OCI-LY1 (cell line): ENCODE data around the gene TRIM39.

ENCODE experiments used
- H2AFZ ChIP-seq: fragments of 200-600 bp; sonication (generic), shearing (Covaris generic); 2 replicates; pipeline ENCODE4 v1.6.0; 2014; ENCODE audit warnings: antibody characterized with exemption, mild to moderate bottlenecking, low read length
- H3F3A ChIP-seq: fragments of 200-600 bp; sonication (generic), shearing (Covaris generic); 2 replicates; pipeline ENCODE4 v1.6.0; 2014; ENCODE audit warnings: mild to moderate bottlenecking, antibody characterized with exemption, low read length, moderate library complexity; ENCODE audit not compliant: insufficient read depth
- H3K27ac ChIP-seq: fragments of 200-600 bp; sonication (generic); 2 replicates; pipeline ENCODE4 v1.5.1; 2014; ENCODE audit warnings: low read length, mixed run types, mild to moderate bottlenecking, low read depth; ENCODE audit not compliant: poor library complexity, severe bottlenecking
- H3K27me3 ChIP-seq: fragments of 200-600 bp; sonication (generic); 2 replicates; pipeline ENCODE4 v1.6.0; 2014; ENCODE audit warnings: antibody characterized with exemption, mild to moderate bottlenecking, low read length, moderate library complexity; ENCODE audit not compliant: insufficient read depth
- H3K36me3 ChIP-seq: fragments of 200-600 bp; sonication (generic); 2 replicates; pipeline ENCODE4 v1.6.1; 2014; ENCODE audit warnings: mild to moderate bottlenecking, antibody characterized with exemption, low read length, moderate library complexity, mixed read lengths; ENCODE audit not compliant: insufficient read depth
- H3K4me1 ChIP-seq: fragments of 200-600 bp; sonication (generic); 2 replicates; pipeline ENCODE4 v1.5.1; 2014; ENCODE audit warnings: mild to moderate bottlenecking, low read length, moderate library complexity; ENCODE audit not compliant: insufficient read depth, severe bottlenecking
- H3K4me2 ChIP-seq: fragments of 200-600 bp; sonication (generic), shearing (Covaris generic); 2 replicates; pipeline ENCODE4 v1.6.1; 2014; ENCODE audit warnings: low read length
- H3K4me3 ChIP-seq: fragments of 200-600 bp; sonication (generic); 2 replicates; pipeline ENCODE4 v1.5.1; 2014; ENCODE audit warnings: low read length, low read depth, mild to moderate bottlenecking, mixed read lengths; ENCODE audit not compliant: poor library complexity, severe bottlenecking
- H3K79me2 ChIP-seq: fragments of 200-600 bp; shearing (Covaris generic); 2 replicates; pipeline ENCODE4 v1.6.1; 2016; ENCODE audit warnings: mixed run types, low read length, mixed read lengths; ENCODE audit not compliant: insufficient read depth
- H3K9ac ChIP-seq: fragments of 200-600 bp; sonication (generic), shearing (Covaris generic); 2 replicates; pipeline ENCODE4 v1.6.1; 2014; ENCODE audit warnings: mild to moderate bottlenecking, low read length, mixed read lengths
- H3K9me2 ChIP-seq: fragments of 200-600 bp; sonication (generic), shearing (Covaris generic); 2 replicates; pipeline ENCODE4 v1.6.1; 2014; ENCODE audit warnings: low read depth, mild to moderate bottlenecking, low read length, mixed read lengths
- H3K9me3 ChIP-seq: fragments of 200-600 bp; shearing (Covaris generic); 2 replicates; pipeline ENCODE4 v1.6.1; 2014; ENCODE audit warnings: low read length, mixed read lengths
- H4K20me1 ChIP-seq: fragments of 200-600 bp; sonication (generic), shearing (Covaris generic); 2 replicates; pipeline ENCODE4 v1.6.0; 2016; ENCODE audit warnings: mild to moderate bottlenecking, low read length; ENCODE audit not compliant: insufficient read depth
- EZH2 ChIP-seq: fragments of 200-600 bp; sonication (generic), shearing (Covaris generic); IDR thresholded peaks from 2 replicates; pipeline ENCODE4 v1.8.0; 2017; ENCODE audit warnings: borderline replicate concordance, mixed run types, mild to moderate bottlenecking, antibody characterized with exemption, low read length, moderate library complexity, mixed read lengths
- TF ChIP-seq, protein P1 (sequence below): fragments of 200-600 bp; sonication (generic), shearing (Covaris generic); IDR thresholded peaks from 2 replicates; pipeline ENCODE4 v1.5.1; 2017; ENCODE audit warnings: mild to moderate bottlenecking, antibody characterized with exemption, low read length, moderate library complexity, mixed read lengths

Gene TRIM39

DNA sequence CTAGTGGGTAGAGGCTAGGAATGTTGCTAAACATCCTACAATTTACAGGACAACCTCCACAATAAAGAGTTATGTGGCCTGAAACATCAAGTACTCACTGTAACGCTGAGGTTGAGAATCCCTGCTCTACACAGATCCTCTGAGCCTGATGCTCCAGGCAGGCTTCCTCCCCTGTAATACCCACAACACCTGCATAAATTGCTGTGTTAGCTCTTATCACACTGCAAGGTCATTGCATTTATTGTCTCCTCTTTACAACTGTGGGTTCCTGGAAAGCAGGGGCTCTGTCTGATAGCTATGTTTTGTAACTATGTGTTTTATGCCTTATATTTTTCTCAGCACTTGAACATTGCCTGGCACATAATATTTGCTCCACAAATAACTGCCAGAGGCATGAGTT is 29.8 kb downstream of the TRIM39 start:
- H3K4me1 ChIP-seq: peaks cover 4% of the 10 kb centered on the region
- no peak overlapping the region for H3K27ac ChIP-seq
- no peak overlapping the region for H3K4me2 ChIP-seq
- TF ChIP-seq, protein P1, sequence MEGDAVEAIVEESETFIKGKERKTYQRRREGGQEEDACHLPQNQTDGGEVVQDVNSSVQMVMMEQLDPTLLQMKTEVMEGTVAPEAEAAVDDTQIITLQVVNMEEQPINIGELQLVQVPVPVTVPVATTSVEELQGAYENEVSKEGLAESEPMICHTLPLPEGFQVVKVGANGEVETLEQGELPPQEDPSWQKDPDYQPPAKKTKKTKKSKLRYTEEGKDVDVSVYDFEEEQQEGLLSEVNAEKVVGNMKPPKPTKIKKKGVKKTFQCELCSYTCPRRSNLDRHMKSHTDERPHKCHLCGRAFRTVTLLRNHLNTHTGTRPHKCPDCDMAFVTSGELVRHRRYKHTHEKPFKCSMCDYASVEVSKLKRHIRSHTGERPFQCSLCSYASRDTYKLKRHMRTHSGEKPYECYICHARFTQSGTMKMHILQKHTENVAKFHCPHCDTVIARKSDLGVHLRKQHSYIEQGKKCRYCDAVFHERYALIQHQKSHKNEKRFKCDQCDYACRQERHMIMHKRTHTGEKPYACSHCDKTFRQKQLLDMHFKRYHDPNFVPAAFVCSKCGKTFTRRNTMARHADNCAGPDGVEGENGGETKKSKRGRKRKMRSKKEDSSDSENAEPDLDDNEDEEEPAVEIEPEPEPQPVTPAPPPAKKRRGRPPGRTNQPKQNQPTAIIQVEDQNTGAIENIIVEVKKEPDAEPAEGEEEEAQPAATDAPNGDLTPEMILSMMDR: no peak
- TF ChIP-seq EZH2: no peak
- no peaks in the 10 kb centered on the region for H3K79me2 ChIP-seq
- no peaks in the 10 kb centered on the region for H3F3A ChIP-seq
- H4K20me1 ChIP-seq: no peaks in the 10 kb centered on the region
- no peak overlapping the region for H3K4me3 ChIP-seq
- no peak overlapping the region for H2AFZ ChIP-seq
- no peaks in the 10 kb centered on the region for H3K36me3 ChIP-seq
- H3K27me3 ChIP-seq: no peaks in the 10 kb centered on the region
- H3K9me2 ChIP-seq: no peaks in the 10 kb centered on the region
- no peak overlapping the region for H3K9ac ChIP-seq
- no peaks in the 10 kb centered on the region for H3K9me3 ChIP-seq

DNA sequence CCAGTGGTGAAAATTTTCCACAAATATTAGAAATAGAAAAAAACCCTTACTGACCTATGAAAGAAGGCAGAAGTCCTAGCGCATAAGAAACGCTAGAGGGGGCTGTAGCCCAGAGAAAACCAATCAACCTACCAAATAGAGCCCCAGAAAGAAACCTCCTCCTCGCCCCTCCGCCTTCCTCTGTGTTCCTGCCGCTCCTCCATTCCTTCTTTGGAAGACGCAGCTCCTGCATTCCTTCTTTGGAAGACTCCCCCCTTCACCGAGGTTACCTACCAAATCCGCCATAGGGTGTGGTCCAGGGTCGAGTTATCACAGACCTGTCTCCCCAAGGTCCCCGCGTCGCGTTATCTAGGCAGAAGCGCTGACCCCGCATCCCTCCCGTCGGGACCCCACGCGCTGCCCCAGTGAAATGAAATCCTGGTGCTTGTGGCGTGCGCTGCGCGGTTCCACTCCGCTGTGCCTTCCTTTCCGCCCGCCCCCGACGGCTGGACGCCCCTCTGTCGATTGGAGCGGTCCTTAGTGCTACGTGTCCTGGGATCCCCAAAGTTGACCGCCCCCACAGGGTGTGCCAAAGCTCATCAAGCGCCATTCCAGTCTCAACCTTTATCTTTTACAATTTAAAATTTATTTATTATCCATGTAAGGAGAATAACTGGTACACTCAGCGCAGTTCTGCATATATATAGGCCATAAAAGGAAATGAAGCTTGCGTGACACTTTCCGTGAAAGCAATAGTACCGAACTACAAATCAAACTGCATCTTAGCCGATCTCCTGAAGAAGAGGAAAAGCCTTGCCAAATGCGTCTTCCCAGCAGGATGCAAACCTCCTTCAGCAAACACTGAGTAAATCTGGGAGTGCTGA is 31.2 kb downstream of the TRIM39 start:
- no peaks in the 10 kb centered on the region; the same call in 1 of the 2 replicates for H3K27me3 ChIP-seq
- no peak overlapping the region for H3K27ac ChIP-seq
- TF ChIP-seq EZH2: no peak
- TF ChIP-seq, protein P1: peak; percentile 75
- H3K36me3 ChIP-seq: no peaks in the 10 kb centered on the region
- no peaks in the 10 kb centered on the region for H4K20me1 ChIP-seq
- H3K9ac ChIP-seq: no peak overlapping the region
- no peaks in the 10 kb centered on the region for H3K9me2 ChIP-seq
- H3F3A ChIP-seq: no peaks in the 10 kb centered on the region
- H3K4me2 ChIP-seq: peak overlapping the region; percentile 39; the same call in 1 of the 2 replicates
- no peak overlapping the region for H2AFZ ChIP-seq
- no peak overlapping the region for H3K4me3 ChIP-seq
- peaks cover 4% of the 10 kb centered on the region for H3K4me1 ChIP-seq
- H3K79me2 ChIP-seq: no peaks in the 10 kb centered on the region
- no peaks in the 10 kb centered on the region for H3K9me3 ChIP-seq

DNA sequence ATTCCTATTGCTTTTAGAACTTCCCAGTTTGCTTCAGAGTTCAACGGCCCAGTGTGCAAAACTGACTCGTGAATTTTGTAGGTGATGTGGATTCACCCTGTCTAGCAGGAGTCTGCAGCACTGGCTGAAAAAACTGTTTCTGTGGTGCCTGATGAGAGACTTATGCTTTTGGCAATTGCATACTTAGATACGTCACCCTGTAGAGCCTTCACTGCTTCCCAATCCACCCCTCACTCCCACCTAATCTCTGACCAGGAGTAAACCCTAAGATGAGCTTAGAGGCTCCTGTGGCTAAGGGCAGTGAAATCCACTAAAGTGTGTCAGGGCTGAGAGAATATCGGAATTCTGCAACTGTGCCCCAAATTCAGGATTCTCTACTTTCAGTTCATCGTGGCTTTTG is 32.5 kb downstream of the TRIM39 start:
- H4K20me1 ChIP-seq: no peaks in the 10 kb centered on the region

More for the DNA sequence above, 32.5 kb downstream of the TRIM39 start:
- H3K79me2 ChIP-seq: no peaks in the 10 kb centered on the region
- H3K27ac ChIP-seq: no peak overlapping the region
- no peaks in the 10 kb centered on the region for H3K9me3 ChIP-seq
- peaks cover 4% of the 10 kb centered on the region for H3K4me1 ChIP-seq
- no peak overlapping the region for H3K4me3 ChIP-seq
- no peak for TF ChIP-seq EZH2
- TF ChIP-seq, protein P1: no peak
- no peaks in the 10 kb centered on the region for H3K36me3 ChIP-seq
- no peak overlapping the region for H3K4me2 ChIP-seq
- H3K27me3 ChIP-seq: no peaks in the 10 kb centered on the region; the same call in 1 of the 2 replicates
- H3K9ac ChIP-seq: no peak overlapping the region
- no peaks in the 10 kb centered on the region for H3F3A ChIP-seq
- no peak overlapping the region for H2AFZ ChIP-seq
- H3K9me2 ChIP-seq: no peaks in the 10 kb centered on the region
